HUES64 (cell line): ENCODE measurements around the gene FBLN2. TPM values are rescaled to one million over a fixed set of nuclear protein-coding genes. Genes with fewer than 3 reads are reported as not detected.
A peak's percentile ranks its signal among the peaks of the same experiment; 100 is the strongest.
"Not testable (repeated sequence)": the region's sequence is repeated elsewhere in the genome, so short reads cannot be mapped to it uniquely, and the experiment has no call there.

Experiments used
- H3K27ac ChIP-seq: 2 replicates; pipeline ENCODE4 v1.7.0; 2013; ENCODE audit warnings: low read depth, low read length, inconsistent platforms
- H3K27me3 ChIP-seq: 2 replicates; pipeline ENCODE4 v1.6.1; 2013; ENCODE audit warnings: mild to moderate bottlenecking, low read length; ENCODE audit not compliant: insufficient read depth
- H3K36me3 ChIP-seq: 2 replicates; pipeline ENCODE4 v1.6.1; 2013; ENCODE audit warnings: mild to moderate bottlenecking, low read length; ENCODE audit not compliant: insufficient read depth
- H3K4me1 ChIP-seq: 2 replicates; pipeline ENCODE4 v1.6.1; 2013; ENCODE audit warnings: mild to moderate bottlenecking, low read length, moderate library complexity; ENCODE audit not compliant: insufficient read depth
- H3K4me3 ChIP-seq: 2 replicates; pipeline ENCODE4 v1.5.1; 2013; ENCODE audit warnings: mild to moderate bottlenecking, low read length, moderate library complexity
- H3K9ac ChIP-seq: 2 replicates; pipeline ENCODE4 v1.6.1; 2013; ENCODE audit warnings: mild to moderate bottlenecking, low read depth, low read length
- H3K9me3 ChIP-seq: 2 replicates; pipeline ENCODE4 v1.6.1; 2013; ENCODE audit warnings: low read depth, low read length; ENCODE audit not compliant: insufficient read depth
- WGBS: fragments of 150-250, 120-280 bp; methylation state at CpG from one replicate; pipeline ENCODE4 v1.1.7; 2013; ENCODE audit warnings: missing lambda C conversion rate; 5-methylcytosine and 5-hydroxymethylcytosine counted together
- polyA plus RNA-seq, 2 experiments: library from polyadenylated mRNA; stranded (reverse); fragments of 50-300 nt; gene quantifications; one replicate each; pipeline ENCODE4 v1.2.3, GENCODE V29; 2013

FBLN2 gene
- polyA plus RNA-seq (2013, experiment 1 of 2) = 16.0 TPM
- polyA plus RNA-seq (2013, experiment 2 of 2) = 30.2 TPM

DNA sequence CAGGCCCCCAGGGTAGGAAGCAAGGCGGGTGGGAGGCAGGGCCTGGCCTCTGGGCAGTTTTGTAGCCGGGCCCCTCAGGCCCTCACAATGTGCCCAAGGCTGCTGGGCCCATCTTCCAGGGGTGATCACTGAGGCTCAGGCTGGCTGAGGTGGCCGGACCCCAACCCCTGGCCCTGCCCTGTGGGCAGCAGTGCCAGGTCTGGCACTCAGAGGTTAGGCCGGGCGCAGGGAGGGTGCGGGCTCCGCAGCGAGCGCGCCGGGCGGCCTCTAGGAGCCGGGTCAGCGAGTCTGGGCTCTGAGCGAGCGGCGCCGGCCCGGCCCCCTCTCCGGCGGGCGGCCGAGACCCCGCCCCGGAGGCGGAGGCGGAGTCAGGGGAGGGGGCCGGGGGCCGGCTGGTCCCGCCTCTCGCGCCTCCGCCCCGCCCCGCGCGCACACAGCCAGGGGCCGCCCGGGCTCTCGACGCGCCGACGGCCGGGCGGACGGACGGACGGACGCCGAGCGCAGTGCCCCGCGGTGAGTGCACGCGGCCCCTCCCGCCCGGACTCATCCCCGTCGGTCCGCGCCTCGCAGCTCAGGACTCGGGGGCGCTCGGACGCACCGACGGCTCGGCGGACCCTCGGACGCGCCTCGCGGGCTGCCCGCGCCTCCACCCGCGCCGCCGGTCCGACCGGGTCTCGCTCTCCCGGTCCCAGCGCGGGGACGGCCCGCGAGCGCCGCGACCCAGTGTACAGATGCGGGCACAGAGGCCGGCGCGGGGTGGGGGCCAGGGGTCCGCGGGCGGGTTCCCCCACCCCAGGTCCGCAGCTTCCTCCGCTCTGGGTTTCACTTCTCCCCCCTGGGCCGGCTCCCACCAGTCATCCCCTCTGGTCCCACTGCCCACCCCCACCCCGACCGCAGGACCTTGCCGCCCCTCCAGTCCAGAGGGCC, at the start of gene FBLN2:
TSS of gene FBLN2 (plus strand) at position 430 of the 927 bp plus-strand sequence. CDS start 21,231 bp downstream, outside the sequence.
- H3K4me1 ChIP-seq = peaks cover 11% of the 10 kb centered on the region
- 4% methylated on average over 107 of the region's 107 CpGs for WGBS
- peak within 1 kb of the TSS; percentile 48 for H3K4me3 ChIP-seq
- H3K36me3 ChIP-seq = no peaks in the 10 kb centered on the region
- 0 out of 2 replicates have a peak within 1 kb of the TSS, but pooled peaks have one; percentile 33 for H3K9ac ChIP-seq
- peaks cover 20% of the 10 kb centered on the region for H3K27me3 ChIP-seq
- H3K9me3 ChIP-seq = no peaks in the 10 kb centered on the region
- no peak within 1 kb of the TSS for H3K27ac ChIP-seq

DNA sequence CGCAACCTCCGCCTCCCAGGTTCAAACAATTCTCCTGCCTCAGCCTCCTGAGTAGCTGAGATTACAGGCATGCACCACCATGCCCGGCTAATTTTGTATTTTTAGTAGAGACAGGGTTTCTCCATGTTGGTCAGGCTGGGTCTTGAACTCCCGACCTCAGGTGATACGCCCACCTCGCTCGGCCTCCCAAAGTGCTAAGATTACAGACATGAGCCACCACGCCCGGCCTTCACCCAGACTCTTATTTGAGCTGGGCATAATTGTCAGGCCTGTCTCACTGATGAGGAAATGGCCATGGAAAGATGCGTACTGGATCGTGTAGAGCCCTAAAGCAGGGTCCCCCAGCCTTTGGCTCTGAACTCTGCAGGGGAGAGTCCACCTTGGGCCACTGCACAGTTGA, 49.7 kb upstream of the FBLN2 start:
- 96% methylated on average over 11 of the region's 11 CpGs for whole genome bisulfite sequencing
- not testable (repeated sequence) for H3K27me3 ChIP-seq, H3K4me3 ChIP-seq, H3K36me3 ChIP-seq, H3K27ac ChIP-seq, H3K9me3 ChIP-seq, H3K4me1 ChIP-seq, H3K9ac ChIP-seq

GRCh38 chr3:13500133-13500885, 48.6 kb upstream of the FBLN2 start:
- H3K4me1 ChIP-seq = no peaks in the 10 kb centered on the region
- H3K9me3 ChIP-seq = no peaks in the 10 kb centered on the region
- no peaks in the 10 kb centered on the region for H3K27me3 ChIP-seq
- no peak overlapping the region for H3K9ac ChIP-seq
- 78% methylated on average over 15 of the region's 15 CpGs for WGBS
- no peak overlapping the region for H3K27ac ChIP-seq
- no peak overlapping the region for H3K4me3 ChIP-seq
- H3K36me3 ChIP-seq = no peaks in the 10 kb centered on the region

- Histone ChIP-seq H3K9ac (no peak overlapping the region), H3K27me3 (no peaks in the 10 kb centered on the region), H3K9me3 (no peaks in the 10 kb centered on the region), H3K27ac (no peak overlapping the region), H3K4me3 (no peak overlapping the region), H3K36me3 (no peaks in the 10 kb centered on the region), H3K4me1 (no peaks in the 10 kb centered on the region)
- 95% methylated on average over 4 of the region's 4 CpGs for WGBS
These were observed 47.9 kb upstream of the FBLN2 start for GRCh38 chr3:13501056-13501455.

GRCh38 chr3:13501521-13501920, 47.4 kb upstream of the FBLN2 start:
- no peaks in the 10 kb centered on the region for H3K27me3 ChIP-seq
- no peaks in the 10 kb centered on the region for H3K9me3 ChIP-seq
- no peaks in the 10 kb centered on the region for H3K4me1 ChIP-seq
- H3K4me3 ChIP-seq = no peak overlapping the region
- no peaks in the 10 kb centered on the region for H3K36me3 ChIP-seq
- no peak overlapping the region for H3K27ac ChIP-seq
- H3K9ac ChIP-seq = no peak overlapping the region
- WGBS = 93% methylated on average over 4 of the region's 4 CpGs

- Histone ChIP-seq H3K4me3 (no peak overlapping the region), H3K4me1 (peaks cover under 1% of the 10 kb centered on the region; the same call in 1 of the 2 replicates), H3K27me3 (no peaks in the 10 kb centered on the region), H3K9ac (no peak overlapping the region), H3K36me3 (no peaks in the 10 kb centered on the region), H3K27ac (no peak overlapping the region), H3K9me3 (no peaks in the 10 kb centered on the region)
- WGBS = 93% methylated on average over 18 of the region's 18 CpGs
These were observed 46.8 kb upstream of the FBLN2 start for GRCh38 chr3:13501958-13502790.

- no peak overlapping the region for H3K4me3 ChIP-seq
- H3K9ac ChIP-seq = no peak overlapping the region
- no peaks in the 10 kb centered on the region for H3K36me3 ChIP-seq
- WGBS = 98% methylated on average over 8 of the region's 8 CpGs
- no peak overlapping the region for H3K27ac ChIP-seq
- no peaks in the 10 kb centered on the region for H3K27me3 ChIP-seq
- peaks cover 6% of the 10 kb centered on the region for H3K4me1 ChIP-seq
- no peaks in the 10 kb centered on the region for H3K9me3 ChIP-seq
These were observed 46.2 kb upstream of the FBLN2 start for GRCh38 chr3:13502791-13503060.

DNA sequence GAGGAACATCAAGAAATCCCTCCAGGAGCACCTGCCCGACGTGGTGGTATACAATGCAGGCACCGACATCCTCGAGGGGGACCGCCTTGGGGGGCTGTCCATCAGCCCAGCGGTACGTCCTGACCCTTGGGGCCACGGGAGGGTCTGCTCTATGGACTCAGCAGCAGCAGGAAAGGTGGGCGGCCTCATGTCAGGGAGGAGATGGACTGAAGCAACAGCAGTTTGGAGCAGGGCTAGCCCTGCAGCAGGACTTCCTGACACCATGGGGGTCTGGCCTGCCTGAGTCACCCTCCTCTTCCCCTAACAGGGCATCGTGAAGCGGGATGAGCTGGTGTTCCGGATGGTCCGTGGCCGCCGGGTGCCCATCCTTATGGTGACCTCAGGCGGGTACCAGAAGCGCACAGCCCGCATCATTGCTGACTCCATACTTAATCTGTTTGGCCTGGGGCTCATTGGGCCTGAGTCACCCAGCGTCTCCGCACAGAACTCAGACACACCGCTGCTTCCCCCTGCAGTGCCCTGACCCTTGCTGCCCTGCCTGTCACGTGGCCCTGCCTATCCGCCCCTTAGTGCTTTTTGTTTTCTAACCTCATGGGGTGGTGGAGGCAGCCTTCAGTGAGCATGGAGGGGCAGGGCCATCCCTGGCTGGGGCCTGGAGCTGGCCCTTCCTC, 44.6 kb upstream of the FBLN2 start:
- Histone ChIP-seq H3K4me3 (no peak overlapping the region), H3K9me3 (no peaks in the 10 kb centered on the region), H3K36me3 (no peaks in the 10 kb centered on the region), H3K4me1 (peaks cover 10% of the 10 kb centered on the region), H3K27ac (no peak overlapping the region), H3K27me3 (no peaks in the 10 kb centered on the region), H3K9ac (no peak overlapping the region)
- WGBS = 89% methylated on average over 23 of the region's 23 CpGs

- no peaks in the 10 kb centered on the region for H3K9me3 ChIP-seq
- whole genome bisulfite sequencing = 90% methylated on average over 16 of the region's 16 CpGs
- H3K4me3 ChIP-seq = no peak overlapping the region
- H3K27ac ChIP-seq = no peak overlapping the region
- H3K36me3 ChIP-seq = no peaks in the 10 kb centered on the region
- H3K9ac ChIP-seq = no peak overlapping the region
- H3K4me1 ChIP-seq = peaks cover 10% of the 10 kb centered on the region
- H3K27me3 ChIP-seq = no peaks in the 10 kb centered on the region
These were observed 43.5 kb upstream of the FBLN2 start for GRCh38 chr3:13505147-13506130.

- 97% methylated on average over 1 of the region's 1 CpG for WGBS
- H3K36me3 ChIP-seq = no peaks in the 10 kb centered on the region
- H3K27ac ChIP-seq = no peak overlapping the region
- no peaks in the 10 kb centered on the region for H3K9me3 ChIP-seq
- H3K27me3 ChIP-seq = no peaks in the 10 kb centered on the region
- H3K9ac ChIP-seq = no peak overlapping the region
- H3K4me1 ChIP-seq = peaks cover 10% of the 10 kb centered on the region
- no peak overlapping the region for H3K4me3 ChIP-seq
These were observed 42.7 kb upstream of the FBLN2 start for GRCh38 chr3:13506239-13506638.
